Activated naive CD8-positive, alpha-beta T cell treated with anti-CD3 and anti-CD28 coated beads for 36 hours (primary cell): ENCODE measurements around the gene ZNF813. TPM values are rescaled to one million over a fixed set of nuclear protein-coding genes. Genes with fewer than 3 reads are reported as not detected.
A peak's percentile ranks its signal among the peaks of the same experiment; 100 is the strongest.
"Not testable (repeated sequence)": the region's sequence is repeated elsewhere in the genome, so short reads cannot be mapped to it uniquely, and the experiment has no call there.

Experiments used
- DNase-seq: peaks from one replicate; pipeline ENCODE4 v3.0.0; 2021
- H3K27ac Mint-ChIP-seq: one replicate; pipeline ENCODE4 v1.8.0; 2022; ENCODE audit warnings: mild to moderate bottlenecking, moderate library complexity, mixed read lengths
- H3K27me3 Mint-ChIP-seq: one replicate; pipeline ENCODE4 v1.8.0; 2022; ENCODE audit warnings: mild to moderate bottlenecking, mixed read lengths
- H3K36me3 Mint-ChIP-seq: one replicate; pipeline ENCODE4 v1.8.0; 2021; ENCODE audit warnings: mild to moderate bottlenecking, mixed read lengths
- H3K4me1 Mint-ChIP-seq: one replicate; pipeline ENCODE4 v1.8.0; 2021; ENCODE audit warnings: mixed read lengths
- H3K4me3 Mint-ChIP-seq: one replicate; pipeline ENCODE4 v1.8.0; 2022; ENCODE audit warnings: mild to moderate bottlenecking, moderate library complexity, mixed read lengths
- H3K9me3 Mint-ChIP-seq: one replicate; pipeline ENCODE4 v1.8.0; 2022; ENCODE audit warnings: mixed read lengths
- total RNA-seq, 2 experiments: library from RNA; stranded (reverse); gene quantifications; one replicate each; pipeline ENCODE4 v1.2.3, GENCODE V29; 2021

The ZNF813 gene
- total RNA-seq, 2 experiments from 2014 or later: 8.3 to 8.6 TPM

GRCh38 chr19:53463263-53463662 lies 4.3 kb upstream of the ZNF813 start:
- H3K9me3 Mint-ChIP-seq: peaks cover 41% of the 10 kb centered on the region
- no peak overlapping the region for H3K4me3 Mint-ChIP-seq
- peak; percentile 5 for DNase-seq
- H3K36me3 Mint-ChIP-seq: peaks cover 40% of the 10 kb centered on the region
- peaks cover 2% of the 10 kb centered on the region for H3K4me1 Mint-ChIP-seq
- peaks cover 28% of the 10 kb centered on the region for H3K27me3 Mint-ChIP-seq
- H3K27ac Mint-ChIP-seq: no peak overlapping the region

GRCh38 chr19:53466726-53467484 lies 628 bp upstream of the ZNF813 start:
- no peak overlapping the region for H3K27ac Mint-ChIP-seq
- H3K4me1 Mint-ChIP-seq: peaks cover 12% of the 10 kb centered on the region
- DNase-seq: peak; percentile 8
- peaks cover 28% of the 10 kb centered on the region for H3K27me3 Mint-ChIP-seq
- peaks cover 46% of the 10 kb centered on the region for H3K36me3 Mint-ChIP-seq
- H3K4me3 Mint-ChIP-seq: peak overlapping the region; percentile 90
- H3K9me3 Mint-ChIP-seq: peaks cover 22% of the 10 kb centered on the region

GRCh38 chr19:53468628-53469027 lies 1.1 kb downstream of the ZNF813 start:
- peak overlapping the region; percentile 90 for H3K4me3 Mint-ChIP-seq
- DNase-seq, H3K27ac Mint-ChIP-seq: not testable (repeated sequence)
- H3K9me3 Mint-ChIP-seq: peaks cover 21% of the 10 kb centered on the region
- peaks cover 17% of the 10 kb centered on the region for H3K27me3 Mint-ChIP-seq
- H3K36me3 Mint-ChIP-seq: peaks cover 54% of the 10 kb centered on the region
- H3K4me1 Mint-ChIP-seq: peaks cover 12% of the 10 kb centered on the region

GRCh38 chr19:53471916-53472315 lies 4.4 kb downstream of the ZNF813 start:
- Mint-ChIP-seq H3K36me3 (peaks cover 79% of the 10 kb centered on the region), H3K27ac (no peak overlapping the region), H3K27me3 (no peaks in the 10 kb centered on the region), H3K4me1 (peaks cover 14% of the 10 kb centered on the region), H3K9me3 (peaks cover 32% of the 10 kb centered on the region), H3K4me3 (no peak overlapping the region)
- DNase-seq: no peak

DNA sequence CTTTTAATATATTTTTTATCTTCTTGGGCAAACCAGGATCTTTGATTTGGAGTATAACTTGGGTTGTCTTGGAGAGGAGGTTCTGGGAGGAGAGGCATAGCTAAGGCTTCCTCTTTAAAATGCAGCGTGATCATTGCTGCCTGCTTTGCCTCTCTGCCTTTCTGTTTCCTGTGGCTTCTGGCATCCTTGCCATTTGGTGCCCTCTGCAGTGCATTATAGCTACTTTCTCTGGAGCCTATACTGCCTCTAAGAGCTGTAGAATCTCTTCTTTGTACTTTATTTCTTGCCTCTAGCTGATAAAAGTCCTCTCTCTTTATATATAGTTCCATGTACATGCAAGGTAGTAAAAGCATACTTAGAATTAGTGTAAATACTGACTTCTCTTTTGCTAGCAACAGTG lies 7.3 kb downstream of the ZNF813 start:
- not testable (repeated sequence) for DNase-seq, H3K27me3 Mint-ChIP-seq, H3K4me3 Mint-ChIP-seq, H3K27ac Mint-ChIP-seq, H3K4me1 Mint-ChIP-seq
- Mint-ChIP-seq H3K9me3 (peaks cover 45% of the 10 kb centered on the region), H3K36me3 (peaks cover 95% of the 10 kb centered on the region)

DNA sequence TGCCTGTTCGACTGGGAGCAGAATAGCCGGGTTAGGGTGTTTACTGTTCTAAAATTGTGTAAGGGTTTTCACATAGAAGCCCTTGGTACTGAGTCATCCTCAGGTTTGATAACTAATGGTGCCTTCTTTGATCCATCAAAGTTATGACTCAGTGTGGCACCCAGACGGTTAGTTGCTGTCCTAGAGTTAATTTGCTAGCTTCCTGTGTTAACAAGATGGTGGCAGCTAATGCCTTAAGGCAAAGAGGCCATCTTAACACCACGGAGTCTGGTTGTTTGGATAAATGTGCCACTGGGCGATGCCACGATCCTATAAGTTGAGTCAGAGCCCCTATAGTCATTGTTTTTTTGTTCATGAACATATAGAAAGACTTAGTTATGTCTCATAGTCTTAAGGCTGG lies 7.9 kb downstream of the ZNF813 start:
- not testable (repeated sequence) for H3K27me3 Mint-ChIP-seq, DNase-seq, H3K4me3 Mint-ChIP-seq, H3K4me1 Mint-ChIP-seq, H3K27ac Mint-ChIP-seq
- Mint-ChIP-seq H3K36me3 (peaks cover 96% of the 10 kb centered on the region), H3K9me3 (peaks cover 50% of the 10 kb centered on the region)

GRCh38 chr19:53483751-53484150 lies 16.2 kb downstream of the ZNF813 start:
- Mint-ChIP-seq H3K9me3 (peaks cover 57% of the 10 kb centered on the region), H3K36me3 (peaks cover 96% of the 10 kb centered on the region)
- not testable (repeated sequence) for H3K27ac Mint-ChIP-seq, H3K4me1 Mint-ChIP-seq, DNase-seq, H3K4me3 Mint-ChIP-seq, H3K27me3 Mint-ChIP-seq

DNA sequence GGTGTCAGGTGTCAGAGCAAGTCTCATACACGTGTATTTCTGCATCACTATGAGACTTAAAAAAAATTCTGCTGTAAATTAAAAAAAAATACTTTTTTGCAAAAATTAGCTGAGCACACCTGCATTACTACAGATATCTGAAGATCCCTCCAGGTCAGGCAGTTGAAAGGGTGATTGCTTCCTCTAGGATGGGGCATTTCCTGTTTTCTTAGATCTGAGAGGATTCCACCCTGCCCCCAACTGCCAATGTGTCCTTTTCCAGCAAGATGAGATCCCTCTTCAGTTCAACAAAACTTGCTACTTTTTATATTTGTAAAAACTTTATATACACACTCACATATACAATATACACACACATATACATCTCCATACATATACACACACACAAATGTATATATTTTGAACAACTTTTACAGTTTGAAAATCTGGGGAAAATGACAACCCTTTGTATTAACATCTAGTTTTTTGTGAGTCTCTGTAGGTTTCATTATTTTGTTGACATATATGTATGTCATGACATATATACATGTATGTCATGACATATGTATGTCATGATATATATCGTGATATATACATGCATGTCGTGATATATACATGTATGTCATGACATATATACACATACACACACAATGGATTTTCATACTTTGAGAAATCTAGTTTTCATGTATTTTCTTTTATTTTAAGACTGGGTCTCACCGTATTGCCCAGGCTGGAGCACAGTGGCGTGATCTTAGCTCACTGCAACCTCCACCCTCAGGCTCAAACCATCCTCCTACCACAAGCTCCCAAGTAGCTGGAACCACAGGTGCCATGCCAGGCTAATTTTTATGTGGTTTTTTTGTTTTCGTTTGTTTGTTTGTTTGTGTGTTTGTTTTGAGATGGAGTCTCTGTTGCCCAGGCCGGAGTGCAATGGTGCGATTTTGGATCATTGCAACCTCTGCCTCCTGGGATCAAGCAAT lies 17.8 kb downstream of the ZNF813 start:
- no peak overlapping the region for H3K4me3 Mint-ChIP-seq
- no peak overlapping the region for H3K27ac Mint-ChIP-seq
- peaks cover 94% of the 10 kb centered on the region for H3K36me3 Mint-ChIP-seq
- H3K27me3 Mint-ChIP-seq: no peaks in the 10 kb centered on the region
- no peak for DNase-seq
- H3K9me3 Mint-ChIP-seq: peaks cover 49% of the 10 kb centered on the region
- H3K4me1 Mint-ChIP-seq: no peaks in the 10 kb centered on the region

DNA sequence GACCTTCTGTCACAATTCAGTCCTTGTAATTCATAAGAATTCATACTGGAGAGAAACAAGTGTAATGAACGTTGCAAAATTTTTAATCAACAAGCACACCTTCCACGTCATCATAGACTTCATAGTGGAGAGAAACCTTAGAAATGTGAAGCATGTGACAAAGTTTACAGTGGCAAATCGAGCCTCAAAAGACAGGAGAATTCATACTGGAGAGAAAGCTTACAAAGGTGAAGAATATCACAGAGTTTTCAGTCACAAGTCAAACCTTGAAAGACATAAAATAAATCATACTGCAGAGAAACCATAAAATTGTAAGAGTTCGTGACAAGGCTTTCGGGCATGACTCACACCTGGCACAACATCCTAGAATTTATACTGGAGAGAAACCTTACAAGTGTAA lies 24.6 kb downstream of the ZNF813 start:
- Mint-ChIP-seq H3K4me3 (no peak overlapping the region), H3K27ac (no peak overlapping the region), H3K27me3 (no peaks in the 10 kb centered on the region), H3K36me3 (peaks cover 84% of the 10 kb centered on the region), H3K9me3 (peaks cover 68% of the 10 kb centered on the region), H3K4me1 (no peaks in the 10 kb centered on the region)
- DNase-seq: no peak

DNA sequence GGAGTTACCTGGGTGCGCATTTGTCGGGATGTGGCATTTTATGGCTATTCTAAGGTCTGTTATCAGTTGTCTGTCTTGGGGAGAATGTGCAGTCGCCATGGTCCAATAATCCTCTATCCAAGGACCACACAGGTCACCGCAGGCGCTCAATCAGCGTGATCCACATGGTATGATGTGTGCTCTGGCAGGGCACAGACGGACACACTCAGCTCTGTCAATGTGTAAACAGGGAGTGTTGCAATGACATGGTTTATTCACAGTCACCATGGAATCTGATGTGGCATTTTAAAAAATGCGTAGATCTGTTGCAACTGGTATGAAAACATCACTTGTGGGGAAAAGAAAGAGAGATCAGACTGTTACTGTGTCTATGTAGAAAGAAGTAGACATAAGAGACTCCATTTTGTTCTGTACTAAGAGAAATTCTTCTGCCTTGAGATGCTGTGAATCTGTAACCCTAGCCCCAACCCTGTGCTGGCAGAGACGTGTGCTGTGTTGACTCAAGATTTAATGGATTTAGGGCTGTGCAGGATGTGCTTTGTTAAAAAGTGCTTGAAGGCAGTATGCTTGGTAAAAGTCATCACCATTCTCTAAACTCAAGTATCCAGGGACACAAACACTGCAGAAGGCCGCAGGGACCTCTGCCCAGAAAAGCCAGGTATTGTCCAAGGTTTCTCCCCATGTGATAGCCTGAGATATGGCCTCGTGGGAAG lies 29.9 kb downstream of the ZNF813 start:
- H3K27ac Mint-ChIP-seq, H3K27me3 Mint-ChIP-seq, H3K4me3 Mint-ChIP-seq, H3K4me1 Mint-ChIP-seq, DNase-seq: not testable (repeated sequence)
- Mint-ChIP-seq H3K9me3 (peaks cover 51% of the 10 kb centered on the region), H3K36me3 (peaks cover 33% of the 10 kb centered on the region)

DNA sequence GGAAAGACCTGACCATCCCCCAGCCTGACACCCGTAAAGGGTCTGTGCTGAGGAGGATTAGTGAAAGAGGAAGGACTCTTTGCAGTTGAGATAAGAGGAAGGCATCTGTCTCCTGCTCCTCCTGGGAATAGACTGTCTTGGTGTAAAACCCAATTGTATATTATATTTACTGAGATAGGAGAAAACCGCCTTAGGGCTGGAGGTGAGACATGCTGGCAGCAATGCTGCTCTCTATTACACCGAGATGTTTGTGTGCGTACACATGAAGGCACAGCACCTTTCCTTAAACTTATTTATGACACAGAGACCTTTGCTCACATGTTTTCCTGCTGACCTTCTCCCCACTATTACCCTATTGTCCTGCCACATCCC lies 30.5 kb downstream of the ZNF813 start:
- not testable (repeated sequence) for H3K4me3 Mint-ChIP-seq, DNase-seq, H3K4me1 Mint-ChIP-seq, H3K27me3 Mint-ChIP-seq, H3K27ac Mint-ChIP-seq
- H3K9me3 Mint-ChIP-seq: peaks cover 46% of the 10 kb centered on the region
- peaks cover 28% of the 10 kb centered on the region for H3K36me3 Mint-ChIP-seq

- not testable (repeated sequence) for H3K27ac Mint-ChIP-seq
Observed at GRCh38 chr19:53503151-53503550, 35.6 kb downstream of the ZNF813 start.

GRCh38 chr19:53503671-53504364 lies 36.3 kb downstream of the ZNF813 start:
- not testable (repeated sequence) for H3K4me3 Mint-ChIP-seq, H3K4me1 Mint-ChIP-seq, DNase-seq, H3K27ac Mint-ChIP-seq, H3K36me3 Mint-ChIP-seq
- peaks cover 10% of the 10 kb centered on the region for H3K9me3 Mint-ChIP-seq
- peaks cover 31% of the 10 kb centered on the region for H3K27me3 Mint-ChIP-seq

More at GRCh38 chr19:53503151-53503550, 35.6 kb downstream of the ZNF813 start:
- Mint-ChIP-seq H3K9me3 (peaks cover 15% of the 10 kb centered on the region), H3K27me3 (peaks cover 31% of the 10 kb centered on the region)
- H3K4me3 Mint-ChIP-seq, DNase-seq, H3K4me1 Mint-ChIP-seq, H3K36me3 Mint-ChIP-seq: not testable (repeated sequence)

- H3K4me1 Mint-ChIP-seq, H3K9me3 Mint-ChIP-seq, H3K4me3 Mint-ChIP-seq, H3K27ac Mint-ChIP-seq, H3K36me3 Mint-ChIP-seq: not testable (repeated sequence)
- peaks cover 31% of the 10 kb centered on the region for H3K27me3 Mint-ChIP-seq
- DNase-seq: peak; percentile 9
Observed at GRCh38 chr19:53504365-53504703, 36.8 kb downstream of the ZNF813 start.
